Placental epithelial cell (primary cell): Measurements from ENCODE around the gene EZH2. TPM values are rescaled to one million over a fixed set of nuclear protein-coding genes. Genes with fewer than 3 reads are reported as not detected.

Source experiments
- small RNA-seq: library from RNA; depleted of rRNA; stranded (forward); fragments of <200 nt; gene quantifications from one replicate; pipeline ENCODE3, GENCODE V24; 2012
- total RNA-seq: library from RNA; depleted of rRNA; stranded (reverse); fragments of >200 nt; gene quantifications from 2 replicates; pipeline ENCODE4 v1.2.3, GENCODE V29; 2012

Gene EZH2
- total RNA-seq = 7.4 and 8.2 TPM in 2 replicates

DNA sequence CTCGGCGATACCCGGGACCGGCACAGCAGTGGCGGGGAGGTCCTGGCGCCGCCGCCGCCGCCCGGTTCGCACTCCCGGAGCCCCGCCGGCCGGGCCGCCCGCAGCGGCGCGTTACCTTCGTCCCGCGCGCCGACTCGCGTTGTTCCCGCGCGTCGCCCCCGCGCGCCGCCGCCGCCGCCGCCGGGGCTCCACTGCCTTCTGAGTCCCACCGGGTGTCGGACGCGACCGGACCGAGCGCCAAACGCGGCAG lies at the start of gene EZH2:
TSS of gene EZH2 (minus strand) at position 243 of the 250 bp plus-strand sequence. CDS start 36,993 bp downstream, outside the sequence.

Small RNA genes within 50 kb of the gene (small RNA-seq; reads per million reads assigned to genes)
- gene RF00017 (not detected), gene RN7SL569P (not detected), gene RNU7-20P (not detected)

Other genes starting within 250 kb of the EZH2 start
- 62.0 and 66.0 TPM in 2 replicates for gene CUL1, start 185.4 kb downstream of the EZH2 start, total RNA-seq
- gene PDIA4, start 144.2 kb upstream of the EZH2 start, total RNA-seq = 233 and 420 TPM in 2 replicates
- 7.4 and 7.5 TPM in 2 replicates for gene ZNF786, start 206.4 kb upstream of the EZH2 start, total RNA-seq
- gene ZNF425, start 242.0 kb upstream of the EZH2 start, total RNA-seq = 6.7 and 9.0 TPM in 2 replicates